K562 (cell line): ENCODE results near the gene TMEM202. TPM values are rescaled to one million over a fixed set of nuclear protein-coding genes. Genes with fewer than 3 reads are reported as not detected.

ENCODE experiments used
- ATAC-seq: fragments of 200-7000 bp; cut with Tn5 transposase; 3 replicates; pipeline ENCODE4 v1.9.1; 2020; ENCODE audit warnings: moderate library complexity
- BruUV-seq: library from RNA; stranded (reverse); fragments of 400-500 nt; replicated peaks from 2 replicates; lab custom pipeline; 2021; lab: Mats Ljungman, UMichigan
- CTCF ChIA-PET: fragments of 300-600 bp; formaldehyde crosslinking; extraction: SDS; loops from one replicate; lab custom pipeline; 2021; ENCODE audit warnings: low intra/inter-chr PET ratio; lab: Yijun Ruan, JAX
- POLR2A ChIA-PET: fragments of 300-600, 350-650 bp; sonication (Branson Sonifier 250); formaldehyde crosslinking; extraction: SDS; loops from one replicate; lab custom pipeline; 2021; ENCODE audit warnings: antibody characterized with exemption, inconsistent platforms; lab: Yijun Ruan, JAX
- DNase-seq, 4 experiments: peaks; one replicate each; pipeline versions ENCODE4 v3.0.0 to v3.0.0-alpha.2; 2011 to 2018; ENCODE audit warnings: low spot score in 3 of 4, mixed read lengths in 3 of 4; ENCODE audit errors: extremely low read depth in 1 of 4
- FAIRE-seq: peaks from 2 replicates; lab custom pipeline; 2011; peaks lifted over from hg19 to GRCh38; lab: Jason Lieb, UNC
- H2AFZ ChIP-seq: 2 replicates; pipeline ENCODE4 v1.6.0; 2011; ENCODE audit warnings: low read depth, low read length, control low read depth, inconsistent platforms
- H3K27ac ChIP-seq: fragments of 200-600 bp; 3 replicates; pipeline ENCODE4 v1.8.0; 2011; ENCODE audit warnings: low read depth, mild to moderate bottlenecking, control low read depth, inconsistent platforms, low read length, moderate library complexity, mixed read lengths; ENCODE audit errors: extremely low read depth
- H3K27me3 ChIP-seq, 2 experiments: fragments of 300-600 bp in 1 of 2; 2 replicates in 1 of 2; 3 replicates in 1 of 2; pipeline versions ENCODE4 v1.6.0 to v1.8.0; 2011; ENCODE audit warnings: inconsistent platforms in 2 of 2, low read length in 2 of 2, mild to moderate bottlenecking in 1 of 2, mixed read lengths in 1 of 2, moderate library complexity in 1 of 2; ENCODE audit not compliant: control insufficient read depth in 2 of 2, insufficient read depth in 2 of 2
- H3K36me3 ChIP-seq: fragments of 300-600 bp; 3 replicates; pipeline ENCODE4 v1.8.0; 2011; ENCODE audit warnings: mild to moderate bottlenecking, low read length, inconsistent platforms; ENCODE audit not compliant: control insufficient read depth, insufficient read depth
- H3K4me1 ChIP-seq, 2 experiments: fragments of 200-600 bp in 1 of 2; replicated peaks in 1 of 2; 2 replicates in 1 of 2; 3 replicates in 1 of 2; pipeline versions ENCODE4 v1.5.1 to v1.8.0; 2011; ENCODE audit warnings: inconsistent platforms in 2 of 2, low read length in 2 of 2, mild to moderate bottlenecking in 1 of 2, mixed read lengths in 1 of 2, moderate library complexity in 1 of 2; ENCODE audit not compliant: control insufficient read depth in 2 of 2, insufficient read depth in 2 of 2
- H3K4me2 ChIP-seq: 2 replicates; pipeline ENCODE4 v1.6.1; 2011; ENCODE audit warnings: low read length, control low read depth, inconsistent platforms, mixed read lengths; ENCODE audit not compliant: insufficient read depth
- H3K4me3 ChIP-seq: fragments of 200-600 bp; sonication (generic), shearing (Covaris generic); 2 replicates; pipeline ENCODE4 v1.5.1; 2016; ENCODE audit warnings: control low read depth, inconsistent platforms
- H3K79me2 ChIP-seq: fragments of 200-600 bp; 3 replicates; pipeline ENCODE4 v1.8.0; 2011; ENCODE audit warnings: low read length, inconsistent platforms; ENCODE audit not compliant: control insufficient read depth, insufficient read depth
- H3K9ac ChIP-seq, 2 experiments: 2 replicates each; pipeline versions ENCODE4 v1.6.0 to v1.6.1; 2011; ENCODE audit warnings: low read depth in 2 of 2, low read length in 2 of 2, control low read depth in 1 of 2, inconsistent platforms in 1 of 2, mild to moderate bottlenecking in 1 of 2, mixed read lengths in 1 of 2; ENCODE audit not compliant: insufficient read depth in 1 of 2
- H3K9me1 ChIP-seq: one replicate; pipeline ENCODE4 v1.6.0; 2011; ENCODE audit warnings: inconsistent platforms, mild to moderate bottlenecking, low read length, moderate library complexity; ENCODE audit not compliant: control insufficient read depth, insufficient read depth
- H3K9me3 ChIP-seq: replicated peaks from 2 replicates; pipeline ENCODE4 v1.5.1; 2011; ENCODE audit warnings: low read depth, low read length, inconsistent platforms; ENCODE audit not compliant: control insufficient read depth, insufficient read depth
- H4K20me1 ChIP-seq: replicated peaks from 2 replicates; pipeline ENCODE4 v1.6.1; 2011; ENCODE audit warnings: low read length, inconsistent platforms, mixed read lengths; ENCODE audit not compliant: control insufficient read depth, insufficient read depth
- CBX1 ChIP-seq: sonication (generic); IDR thresholded peaks from 2 replicates; pipeline ENCODE4 v1.6.1; 2016; ENCODE audit warnings: antibody characterized with exemption, low read depth, mild to moderate bottlenecking
- CREB1 ChIP-seq, 2 experiments: sonication (generic) in 1 of 2; formaldehyde crosslinking in 1 of 2; IDR thresholded peaks; 2 replicates each; pipeline versions ENCODE4 v1.6.1 to v1.8.0; 2012 to 2022; ENCODE audit warnings: inconsistent platforms in 1 of 2, mild to moderate bottlenecking in 1 of 2, missing genetic modification reagents in 1 of 2, moderate library complexity in 1 of 2
- CXXC5 ChIP-seq: fragments of 250-450 bp; sonication (Bioruptor Pico); IDR thresholded peaks from 2 replicates; pipeline ENCODE4 v1.8.0; 2022; ENCODE audit warnings: inconsistent platforms, mild to moderate bottlenecking, moderate library complexity
- NFE2L1 ChIP-seq: fragments of 450-650 bp; IDR thresholded peaks from 2 replicates; pipeline ENCODE4 v1.6.1; 2016; ENCODE audit warnings: missing genetic modification characterization, low read depth, mild to moderate bottlenecking, missing compliant biosample characterization, moderate library complexity, borderline replicate concordance
- NRF1 ChIP-seq, 2 experiments: fragments of 450-650 bp; IDR thresholded peaks in 1 of 2; conservative IDR thresholded peaks in 1 of 2; 2 replicates each; pipeline ENCODE4 v1.6.1; 2014; ENCODE audit warnings: mild to moderate bottlenecking in 2 of 2
- PHTF2 ChIP-seq: fragments of 250-450 bp; sonication (Bioruptor Pico); IDR thresholded peaks from 2 replicates; pipeline ENCODE4 v1.5.0; 2021; ENCODE audit warnings: mild to moderate bottlenecking
- RBM22 ChIP-seq: fragments of 200-400 bp; formaldehyde crosslinking; IDR thresholded peaks from 2 replicates; pipeline ENCODE4 v1.6.1; 2018; ENCODE audit warnings: low read length, low read depth; ENCODE audit not compliant: poor library complexity, severe bottlenecking
- RHOXF2B ChIP-seq: fragments of 250-450 bp; sonication (Bioruptor Pico); conservative IDR thresholded peaks from 2 replicates; pipeline ENCODE4 v1.5.1; 2021
- SRF ChIP-seq, 2 experiments: fragments of 250-450, 450-650 bp in 1 of 2; sonication (Bioruptor Pico) in 1 of 2; sonication (generic) in 1 of 2; formaldehyde crosslinking; IDR thresholded peaks; 2 replicates each; pipeline versions ENCODE4 v1.5.0 to v1.5.1; 2020 to 2022; ENCODE audit warnings: mild to moderate bottlenecking in 1 of 2, missing genetic modification reagents in 1 of 2
- ZBTB7A ChIP-seq: IDR thresholded peaks from 2 replicates; pipeline ENCODE4 v1.6.1; 2011; ENCODE audit warnings: low read depth, mild to moderate bottlenecking, low read length, moderate library complexity, borderline replicate concordance; ENCODE audit not compliant: control insufficient read depth
- WGBS: fragments of 100-300 bp; shearing (Covaris generic); methylation state at CpG from one replicate; pipeline ENCODE4 v1.1.6; 2016; ENCODE audit warnings: low coverage, mixed read lengths; ENCODE audit not compliant: insufficient coverage; ENCODE audit errors: missing lambda C conversion rate; 5-methylcytosine and 5-hydroxymethylcytosine counted together
- in situ Hi-C: fragments of 300-500 bp; cut with MboI; formaldehyde crosslinking; loops from 4 replicates; pipeline ENCODE4 v1.15.0; 2018; ENCODE audit warnings: inconsistent platforms, mixed read lengths
- intact Hi-C: fragments of 100-400 bp; cut with micrococcal nuclease; formaldehyde crosslinking; loops from 2 replicates; pipeline ENCODE4 v1.14.2; 2022
- polyA plus RNA-seq, 8 experiments: library from polyadenylated mRNA; depleted of rRNA in 4 of 8; stranded (reverse) in 5 of 8; unstranded in 3 of 8; fragments of >200 nt; fragmentation: Nextera tagmentation in 2 of 8; fragmentation: Illumina TruSeq in 1 of 8; extraction: Ambion mirVana in 2 of 8; extraction: Trizol in 1 of 8; gene quantifications; 2 replicates each; pipeline versions ENCODE4 v1.2.1 to v1.2.3, GENCODE V29; 2011 to 2014; ENCODE audit warnings: inconsistent platforms in 1 of 8, missing spikeins in 1 of 8
- total RNA-seq, 7 experiments: library from RNA; depleted of rRNA in 6 of 7; stranded (reverse); fragments of >200 nt in 6 of 7; fragmentation: Illumina TruSeq in 2 of 7; extraction: Trizol in 2 of 7; gene quantifications; 2 replicates each; pipeline versions ENCODE4 v1.2.1 to v1.2.3, GENCODE V29; 2011 to 2021; ENCODE audit warnings: low replicate concordance in 1 of 7
- TF ChIP-seq, protein P1 (sequence below): fragments of 450-650 bp; IDR thresholded peaks from 2 replicates; pipeline ENCODE4 v1.7.0; 2016; ENCODE audit warnings: borderline replicate concordance
- TF ChIP-seq, protein P2 (sequence below): IDR thresholded peaks from 3 replicates; pipeline ENCODE4 v1.6.1; 2011; ENCODE audit warnings: borderline replicate concordance, mild to moderate bottlenecking; ENCODE audit not compliant: insufficient read length, insufficient read depth

The TMEM202 gene
- total and polyA plus RNA-seq, 9 of the 15 experiments (the other 6 are each of a cell fraction or from before 2014, with no cell fraction given) = not detected

DNA sequence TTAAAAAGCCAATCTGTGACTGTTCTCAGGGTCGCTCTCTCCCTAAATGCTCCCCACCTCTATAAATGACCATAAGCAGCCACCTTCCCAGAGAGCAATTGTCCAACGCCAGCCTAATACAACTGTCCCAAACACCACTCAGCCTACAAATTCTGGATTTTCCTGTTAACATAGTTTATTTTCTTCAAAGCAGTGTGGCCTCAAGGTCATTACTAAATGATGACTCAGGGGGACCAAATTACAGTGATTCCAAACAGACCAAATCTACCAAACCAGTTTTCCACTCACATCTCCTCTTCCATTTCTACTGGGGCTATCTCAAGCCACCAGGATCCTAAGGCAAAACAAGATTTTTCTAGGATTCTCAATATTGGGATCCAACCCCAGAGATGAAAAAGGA is 44.8 kb upstream of the TMEM202 start:
- BruUV-seq = no TSS peak

More for the DNA sequence above, 44.8 kb upstream of the TMEM202 start:
- FAIRE-seq = no peak
- no peak overlapping the region for H3K4me2 ChIP-seq
- ChIA-PET CTCF (no interaction called here), POLR2A (no interaction called here)
- no peaks in the 10 kb centered on the region for H3K9me1 ChIP-seq
- no peak overlapping the region for H3K4me3 ChIP-seq
- no peak for DNase-seq
- H3K9me3 ChIP-seq = no peaks in the 10 kb centered on the region
- H2AFZ ChIP-seq = no peak overlapping the region
- H3K27me3 ChIP-seq = no peaks in the 10 kb centered on the region
- in situ Hi-C loops (no loop called here), intact Hi-C loops (no loop called here)
- H4K20me1 ChIP-seq = no peaks in the 10 kb centered on the region
- 94% methylated on average over 2 of the region's 2 CpGs for WGBS
- no peaks in the 10 kb centered on the region for H3K4me1 ChIP-seq
- ATAC-seq = no peak
- H3K9ac ChIP-seq = no peak overlapping the region
- peaks cover 80% of the 10 kb centered on the region for H3K36me3 ChIP-seq
- H3K79me2 ChIP-seq = no peaks in the 10 kb centered on the region
- no peak overlapping the region for H3K27ac ChIP-seq
- TF ChIP-seq CREB1 (IDR thresholded peaks at IDR 0.05) = no peak
- TF ChIP-seq CREB1 (CRISPR knock-in tag; IDR thresholded peaks at IDR 0.05) = no peak
- no peak for TF ChIP-seq PHTF2 (CRISPR knock-in tag)
- TF ChIP-seq RHOXF2B (CRISPR knock-in tag) = no peak
- no peak for TF ChIP-seq RBM22
- TF ChIP-seq CXXC5 (CRISPR knock-in tag) = no peak
- no peak for TF ChIP-seq CBX1
- no peak for TF ChIP-seq NRF1 (conservative IDR thresholded peaks at IDR 0.05 in 1 of 2, IDR thresholded peaks at IDR 0.05 in 1 of 2)
- TF ChIP-seq, protein P1, sequence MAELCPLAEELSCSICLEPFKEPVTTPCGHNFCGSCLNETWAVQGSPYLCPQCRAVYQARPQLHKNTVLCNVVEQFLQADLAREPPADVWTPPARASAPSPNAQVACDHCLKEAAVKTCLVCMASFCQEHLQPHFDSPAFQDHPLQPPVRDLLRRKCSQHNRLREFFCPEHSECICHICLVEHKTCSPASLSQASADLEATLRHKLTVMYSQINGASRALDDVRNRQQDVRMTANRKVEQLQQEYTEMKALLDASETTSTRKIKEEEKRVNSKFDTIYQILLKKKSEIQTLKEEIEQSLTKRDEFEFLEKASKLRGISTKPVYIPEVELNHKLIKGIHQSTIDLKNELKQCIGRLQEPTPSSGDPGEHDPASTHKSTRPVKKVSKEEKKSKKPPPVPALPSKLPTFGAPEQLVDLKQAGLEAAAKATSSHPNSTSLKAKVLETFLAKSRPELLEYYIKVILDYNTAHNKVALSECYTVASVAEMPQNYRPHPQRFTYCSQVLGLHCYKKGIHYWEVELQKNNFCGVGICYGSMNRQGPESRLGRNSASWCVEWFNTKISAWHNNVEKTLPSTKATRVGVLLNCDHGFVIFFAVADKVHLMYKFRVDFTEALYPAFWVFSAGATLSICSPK = no peak
- TF ChIP-seq ZBTB7A = no peak
- TF ChIP-seq SRF (CRISPR knock-in tag; IDR thresholded peaks at IDR 0.05) = no peak
- TF ChIP-seq, protein P2, sequence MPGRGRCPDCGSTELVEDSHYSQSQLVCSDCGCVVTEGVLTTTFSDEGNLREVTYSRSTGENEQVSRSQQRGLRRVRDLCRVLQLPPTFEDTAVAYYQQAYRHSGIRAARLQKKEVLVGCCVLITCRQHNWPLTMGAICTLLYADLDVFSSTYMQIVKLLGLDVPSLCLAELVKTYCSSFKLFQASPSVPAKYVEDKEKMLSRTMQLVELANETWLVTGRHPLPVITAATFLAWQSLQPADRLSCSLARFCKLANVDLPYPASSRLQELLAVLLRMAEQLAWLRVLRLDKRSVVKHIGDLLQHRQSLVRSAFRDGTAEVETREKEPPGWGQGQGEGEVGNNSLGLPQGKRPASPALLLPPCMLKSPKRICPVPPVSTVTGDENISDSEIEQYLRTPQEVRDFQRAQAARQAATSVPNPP = no peak
- no peak for TF ChIP-seq NFE2L1 (tag)
